Hematopoietic multipotent progenitor cell (in vitro differentiated cells): ENCODE measurements around the gene F7. TPM values are rescaled to one million over a fixed set of nuclear protein-coding genes. Genes with fewer than 3 reads are reported as not detected.
"Not testable (repeated sequence)": the region's sequence is repeated elsewhere in the genome, so short reads cannot be mapped to it uniquely, and the experiment has no call there.

Source experiments
- DNase-seq, 3 donors: peaks; one replicate each; pipeline ENCODE4 v3.0.0-alpha.2; 2011 to 2015; ENCODE audit warnings: low read depth in 2 of 3, low spot score in 2 of 3
- total RNA-seq: library from RNA; depleted of rRNA; stranded (reverse); fragments of >200 nt; gene quantifications from one replicate; pipeline ENCODE4 v1.2.3, GENCODE V29; 2012

F7 gene
- total RNA-seq, 1 donor: 0.27 TPM

DNA sequence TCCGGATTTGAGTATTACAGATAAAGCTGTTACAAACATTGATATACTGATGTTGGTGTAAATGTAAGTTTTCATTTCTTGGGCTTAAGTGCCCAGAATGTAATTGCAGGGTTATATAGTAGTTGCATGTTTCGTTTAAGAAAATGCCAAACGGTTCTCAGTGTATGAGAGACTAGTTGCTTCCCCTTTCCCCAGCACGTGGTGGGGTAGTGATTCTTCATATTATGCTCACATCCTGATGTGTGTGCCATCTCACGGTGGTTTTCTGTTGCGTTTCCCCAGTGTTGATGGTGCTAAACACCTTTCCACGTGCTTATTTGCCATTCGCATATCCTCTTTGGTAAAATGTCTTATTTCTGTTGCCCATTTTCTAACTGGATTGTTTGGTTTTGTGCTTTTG is 34.7 kb upstream of the F7 start:
- DNase-seq: no peak

DNA sequence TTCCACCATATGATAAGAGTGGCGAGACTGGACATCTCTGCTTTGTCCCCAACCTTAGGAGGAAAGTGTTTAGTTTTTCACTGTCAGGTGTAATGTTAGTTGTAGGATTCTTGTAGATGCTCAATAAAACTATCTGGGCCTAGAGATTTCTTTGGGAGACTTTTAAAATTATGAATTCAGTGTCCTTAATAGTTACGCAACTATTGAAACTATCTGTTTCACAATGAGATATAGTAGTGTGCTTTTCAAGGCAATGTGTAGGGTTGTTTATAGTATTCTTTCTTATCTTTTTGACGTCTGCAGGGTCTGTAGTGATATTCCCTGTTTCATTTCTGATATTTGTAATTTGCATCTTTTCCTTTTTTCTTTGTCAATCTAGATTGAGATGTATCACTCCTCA is 33.2 kb upstream of the F7 start:
- DNase-seq: no peak

DNA sequence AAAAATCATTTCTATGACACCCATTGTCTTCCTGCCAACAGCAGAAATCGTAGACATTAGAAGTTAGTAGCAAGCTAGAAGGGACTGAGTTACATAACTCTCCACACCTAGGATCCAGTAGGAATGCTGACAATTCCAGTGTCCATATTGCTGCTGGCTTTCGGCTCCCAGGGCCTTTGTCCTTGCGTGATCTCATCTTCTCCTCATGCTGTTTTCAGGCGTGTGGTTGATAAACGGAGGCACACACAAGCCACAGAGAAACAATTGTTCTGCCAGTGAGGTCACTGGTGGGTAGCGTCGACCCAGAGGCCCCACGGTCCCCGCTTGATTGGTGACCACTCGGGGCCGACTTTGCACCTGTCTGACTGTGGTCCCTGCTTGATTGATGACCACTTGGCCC is 31.6 kb upstream of the F7 start:
- DNase-seq: no peak

DNA sequence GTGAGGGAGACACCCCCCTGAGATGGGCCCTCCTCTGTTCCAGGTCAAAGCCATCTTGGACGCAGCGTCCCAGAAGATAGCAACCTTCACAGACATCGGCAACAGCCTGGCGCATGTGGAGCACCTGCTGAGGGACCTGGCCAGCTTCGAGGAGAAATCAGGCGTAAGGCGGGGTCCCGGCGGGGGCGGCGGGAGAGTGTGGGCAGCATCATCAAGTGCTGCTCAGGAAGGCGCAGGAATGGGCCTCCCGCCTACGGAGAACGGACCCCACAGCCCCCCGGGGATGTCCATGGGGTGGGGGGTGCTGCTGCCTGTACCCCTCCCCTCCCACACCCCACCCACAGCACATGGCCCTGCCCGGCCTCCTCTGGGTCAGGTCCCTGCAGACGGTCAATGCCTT is 31.2 kb upstream of the F7 start:
- DNase-seq: no peak

DNA sequence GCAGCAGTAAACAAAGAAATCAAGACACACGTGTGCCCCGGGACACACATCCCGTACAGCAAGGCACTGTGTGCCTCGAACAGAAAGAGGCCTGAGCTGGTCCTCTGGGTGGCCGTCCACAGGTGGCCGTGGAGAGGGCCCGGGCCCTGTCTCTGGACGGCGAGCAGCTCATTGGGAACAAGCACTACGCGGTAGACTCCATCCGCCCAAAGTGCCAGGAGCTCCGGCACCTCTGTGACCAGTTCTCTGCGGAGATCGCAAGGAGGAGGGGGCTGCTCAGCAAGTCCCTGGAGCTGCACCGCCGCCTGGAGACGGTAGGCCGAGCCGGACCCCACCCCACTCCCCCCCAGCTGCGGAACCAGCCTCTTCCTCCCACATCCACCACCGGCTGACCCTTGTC is 30.7 kb upstream of the F7 start:
- no peak for DNase-seq

DNA sequence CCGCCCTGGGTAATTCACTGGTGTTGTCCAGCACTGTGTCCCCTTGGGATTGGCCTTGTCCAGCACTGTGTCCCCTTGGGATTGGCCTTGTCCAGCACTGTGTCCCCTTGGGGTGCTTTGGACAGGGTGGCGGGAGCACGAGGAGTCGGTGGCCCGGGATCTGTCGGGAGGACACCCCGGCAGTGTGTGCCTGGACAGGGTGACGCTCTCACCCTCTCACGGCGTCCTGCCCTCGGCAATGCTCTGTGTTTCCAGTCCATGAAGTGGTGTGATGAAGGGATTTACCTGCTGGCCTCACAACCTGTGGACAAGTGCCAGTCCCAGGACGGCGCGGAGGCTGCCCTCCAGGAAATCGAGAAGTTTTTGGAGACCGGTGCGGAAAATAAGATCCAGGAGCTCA is 29.9 kb upstream of the F7 start:
- DNase-seq: no peak

DNA sequence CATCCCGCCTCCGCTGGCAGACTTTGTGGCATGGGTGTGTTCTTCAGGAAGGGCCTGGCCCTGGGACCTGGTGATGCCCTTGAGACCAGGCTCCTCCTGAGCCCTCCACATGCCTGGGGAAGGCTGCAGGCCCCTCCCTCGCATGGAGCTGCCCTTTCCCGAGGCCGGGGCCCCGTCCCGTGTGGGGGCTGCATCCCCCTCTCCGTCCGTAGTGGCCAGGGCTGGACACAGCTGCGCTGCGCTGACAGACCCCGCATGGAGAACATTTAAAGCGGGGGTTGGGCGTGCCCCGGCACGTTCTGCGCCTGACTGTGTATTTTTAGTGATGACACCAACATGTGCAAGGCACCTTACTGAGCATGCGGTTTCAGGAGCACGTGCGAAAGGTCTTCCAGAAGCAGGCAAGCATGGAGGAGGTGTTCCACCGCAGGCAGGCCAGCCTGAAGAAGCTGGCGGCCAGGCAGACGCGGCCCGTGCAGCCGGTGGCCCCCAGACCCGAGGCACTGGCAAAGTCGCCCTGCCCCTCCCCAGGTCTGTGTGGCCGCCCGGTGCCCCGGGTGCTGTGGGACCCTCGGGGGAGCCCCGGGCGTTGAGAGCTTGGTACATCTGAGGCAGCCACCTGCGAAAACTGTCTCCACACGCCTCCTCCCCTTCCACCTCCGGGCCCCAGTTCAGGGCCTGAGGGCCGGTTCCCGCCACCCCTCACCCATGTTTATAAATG is 28.8 kb upstream of the F7 start:
- no peak for DNase-seq

DNA sequence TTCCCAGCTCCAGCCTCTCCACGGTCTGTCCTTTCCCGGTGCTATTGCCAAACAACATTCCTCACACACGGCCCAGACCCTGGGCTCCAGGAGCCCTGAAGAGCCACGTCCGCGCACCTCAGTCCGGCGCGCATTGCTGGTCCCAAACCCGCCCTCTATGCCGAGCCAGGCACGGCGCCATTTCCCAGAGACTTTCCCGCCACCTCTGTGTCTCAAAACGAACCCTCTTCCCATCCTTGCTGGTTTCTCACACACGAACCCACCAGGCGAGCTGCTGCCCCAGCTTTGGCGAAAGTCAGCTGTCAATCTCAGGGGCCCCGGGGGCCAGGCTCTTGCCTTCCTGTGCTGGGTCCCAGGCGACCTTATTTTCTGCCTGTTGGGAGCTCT is 28.0 kb upstream of the F7 start:
- no peak for DNase-seq

DNA sequence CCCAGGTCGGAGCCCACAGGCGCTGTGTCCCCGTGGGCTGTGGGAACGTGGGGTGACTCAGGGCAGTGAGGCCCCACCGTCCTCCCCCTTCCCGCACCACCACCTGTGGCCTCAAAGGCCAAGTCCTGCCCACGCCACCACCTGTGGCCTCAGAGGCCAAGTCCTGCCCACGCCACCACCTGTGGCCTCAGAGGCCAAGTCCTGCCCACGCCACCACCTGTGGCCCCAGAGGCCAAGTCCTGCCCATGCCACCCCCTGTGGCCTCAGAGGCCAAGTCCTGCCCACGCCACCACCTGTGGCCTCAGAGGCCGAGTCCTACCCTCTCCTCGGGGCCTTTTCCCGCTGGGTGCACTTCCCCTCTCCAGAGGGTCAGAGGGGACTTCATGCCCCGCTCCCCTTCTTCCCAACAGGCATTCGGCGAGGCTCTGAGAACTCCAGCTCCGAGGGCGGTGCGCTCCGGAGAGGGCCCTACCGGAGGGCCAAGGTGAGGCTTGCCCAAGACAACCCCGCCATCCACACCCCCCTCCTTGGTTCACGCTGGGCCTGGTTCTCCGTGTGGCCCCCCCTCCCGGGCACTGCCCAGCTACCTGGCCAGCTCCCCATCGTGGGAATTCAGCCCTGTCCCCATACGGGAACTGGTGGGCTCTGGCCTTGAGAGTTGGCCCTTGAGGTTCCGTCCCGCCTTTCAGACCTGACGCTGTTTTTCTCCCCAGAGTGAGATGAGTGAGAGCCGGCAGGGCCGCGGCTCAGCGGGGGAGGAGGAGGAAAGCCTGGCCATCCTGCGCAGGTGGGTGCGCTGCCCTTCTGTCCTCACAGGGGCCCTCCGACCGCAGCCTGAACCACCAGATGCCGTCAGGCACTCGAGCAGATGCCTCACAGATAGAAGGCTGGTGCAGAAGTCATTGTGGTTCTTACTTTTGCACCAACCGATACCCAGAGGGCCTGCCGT is 27.4 kb upstream of the F7 start:
- no peak for DNase-seq

DNA sequence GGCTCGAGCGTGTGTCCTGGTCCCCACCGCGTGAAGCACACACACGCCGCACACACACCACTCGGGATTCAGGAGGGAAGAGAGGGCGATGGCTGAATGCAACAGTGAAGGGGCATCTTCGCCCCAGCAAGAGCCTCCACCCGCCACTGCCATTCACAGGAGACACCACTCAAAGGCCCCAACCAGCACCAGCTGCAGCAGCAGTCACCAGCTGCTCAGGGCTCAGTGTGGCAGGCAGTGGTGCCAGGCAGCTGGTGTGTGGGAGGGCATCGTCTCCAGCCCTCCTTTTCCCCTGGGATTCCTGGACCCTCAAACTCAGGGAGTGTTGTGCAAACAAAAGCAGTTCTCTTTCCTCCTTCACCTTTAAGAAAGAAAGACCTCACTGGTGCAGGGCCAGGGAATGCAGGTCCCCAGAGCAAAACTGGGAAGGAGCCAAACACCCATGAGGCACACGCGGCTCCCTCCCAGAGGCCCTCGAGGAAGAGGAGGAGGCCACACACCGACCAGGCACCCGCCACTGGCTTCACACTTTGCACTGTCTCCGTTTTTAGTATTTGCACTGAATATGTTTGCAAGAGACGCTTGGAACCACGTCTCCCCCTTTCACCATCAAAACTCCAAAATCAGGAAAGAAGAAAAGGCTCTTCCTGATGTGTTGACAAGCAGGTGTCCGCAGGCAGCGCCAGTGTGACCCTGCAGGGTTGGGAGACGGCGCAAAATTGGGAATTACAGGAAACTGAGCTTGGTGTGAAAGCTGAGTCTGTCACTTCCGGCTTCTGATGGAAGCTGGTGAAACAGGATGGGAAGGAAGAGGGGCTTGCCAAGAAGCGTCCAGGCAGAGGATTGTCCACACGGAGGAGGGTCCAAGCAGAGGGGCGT is 26.4 kb upstream of the F7 start:
- DNase-seq: no peak

DNA sequence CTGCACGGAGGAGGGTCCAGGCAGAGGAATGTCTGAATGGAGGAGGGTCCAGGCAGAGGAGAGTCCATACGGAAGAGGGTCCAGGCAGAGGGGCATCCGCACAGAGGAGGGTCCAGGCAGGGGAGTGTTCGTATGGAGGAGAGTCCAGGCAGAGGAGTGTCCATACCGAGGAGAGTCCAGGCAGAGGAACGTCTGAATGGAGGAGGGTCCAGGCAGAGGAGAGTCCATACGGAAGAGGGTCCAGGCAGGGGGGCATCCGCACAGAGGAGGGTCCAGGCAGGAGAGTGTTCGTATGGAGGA is 25.9 kb upstream of the F7 start:
- DNase-seq: not testable (repeated sequence)

DNA sequence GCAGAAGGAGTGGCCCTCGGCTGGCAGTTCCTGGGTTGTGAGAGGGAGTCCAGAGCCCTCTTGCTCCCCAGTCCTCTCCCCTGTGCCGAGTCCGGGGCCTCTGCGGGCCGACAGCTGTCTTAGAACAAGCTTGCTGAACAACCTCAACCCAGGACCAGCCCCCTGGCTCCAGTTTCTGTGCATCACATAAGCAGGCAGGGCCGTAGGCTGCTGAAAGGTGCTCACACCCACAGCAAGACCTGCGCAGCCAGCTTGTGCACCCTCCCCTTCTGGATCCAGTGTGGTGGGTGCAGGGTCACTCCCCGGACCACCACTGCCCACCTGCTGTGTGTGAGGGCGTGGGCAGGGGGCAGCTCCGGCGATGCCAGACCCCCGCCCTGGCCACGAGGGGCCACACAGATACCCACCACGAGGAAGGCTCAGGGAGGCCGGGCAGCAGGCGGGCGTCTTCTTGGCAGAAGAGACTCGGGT is 25.2 kb upstream of the F7 start:
- no peak for DNase-seq

DNA sequence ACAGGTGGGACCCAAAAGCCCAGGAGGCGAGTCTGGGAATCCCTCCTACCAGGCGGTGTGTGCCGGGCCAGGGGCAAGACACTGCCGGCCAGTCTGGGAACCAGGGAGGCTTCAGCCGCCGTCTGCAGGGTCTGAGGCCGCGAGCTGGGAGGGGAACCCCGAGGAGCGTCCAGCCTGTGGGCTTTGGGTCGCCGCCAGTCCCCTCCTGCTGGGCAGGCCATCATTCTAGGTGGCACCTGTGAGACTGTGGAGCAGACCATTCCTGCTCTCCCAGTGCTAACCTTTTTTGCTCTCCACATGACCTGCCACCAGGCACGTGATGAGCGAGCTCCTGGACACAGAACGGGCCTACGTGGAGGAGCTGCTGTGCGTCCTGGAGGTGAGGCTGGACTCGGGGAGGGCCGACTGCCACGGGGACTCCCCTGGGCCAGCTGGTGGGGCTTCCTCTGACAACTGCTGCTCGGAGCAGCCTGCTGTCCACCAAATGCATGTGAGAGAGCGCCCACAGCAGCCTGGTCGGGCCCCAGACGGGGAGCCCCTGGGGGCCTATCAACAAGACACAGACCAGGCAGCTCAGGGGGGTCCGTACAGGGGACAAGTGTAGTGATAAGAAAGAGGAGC is 24.6 kb upstream of the F7 start:
- DNase-seq: no peak

DNA sequence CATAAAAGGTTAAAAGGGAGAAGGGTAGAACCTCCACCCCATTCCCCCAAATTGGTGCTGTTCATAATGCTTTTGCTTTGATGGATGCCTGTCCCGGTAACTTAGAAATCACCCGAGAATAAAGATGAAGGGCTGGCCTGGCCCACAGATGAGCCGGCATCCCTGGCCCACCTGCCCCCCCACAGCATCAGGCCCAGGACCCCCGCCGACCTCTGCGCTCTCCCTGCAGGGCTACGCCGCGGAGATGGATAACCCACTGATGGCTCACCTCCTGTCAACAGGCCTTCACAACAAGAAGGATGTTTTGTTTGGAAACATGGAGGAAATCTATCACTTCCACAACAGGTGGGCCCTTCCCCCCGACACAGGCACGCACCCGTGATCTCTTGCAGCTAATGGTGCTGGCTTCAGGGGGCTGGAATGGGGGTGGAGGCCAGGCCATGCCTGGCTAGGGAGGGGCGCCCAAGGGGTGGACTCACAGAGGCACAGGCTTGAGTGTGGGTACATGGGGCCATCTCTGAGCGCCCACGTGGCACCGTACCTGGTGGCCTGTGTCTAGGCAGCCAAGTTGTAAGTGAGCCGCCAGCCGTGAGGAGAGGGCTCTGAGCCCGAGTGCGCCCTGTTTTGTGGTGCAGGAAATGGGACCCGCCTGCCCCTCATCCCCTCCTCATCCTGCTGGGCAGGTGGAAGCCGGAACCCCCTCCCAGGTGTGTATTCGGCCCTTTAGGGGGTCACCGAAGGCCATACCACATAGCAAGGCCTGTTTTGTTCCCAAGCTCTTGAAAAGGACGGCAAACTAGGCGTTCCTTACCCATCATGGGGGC is 23.2 kb upstream of the F7 start:
- no peak for DNase-seq

DNA sequence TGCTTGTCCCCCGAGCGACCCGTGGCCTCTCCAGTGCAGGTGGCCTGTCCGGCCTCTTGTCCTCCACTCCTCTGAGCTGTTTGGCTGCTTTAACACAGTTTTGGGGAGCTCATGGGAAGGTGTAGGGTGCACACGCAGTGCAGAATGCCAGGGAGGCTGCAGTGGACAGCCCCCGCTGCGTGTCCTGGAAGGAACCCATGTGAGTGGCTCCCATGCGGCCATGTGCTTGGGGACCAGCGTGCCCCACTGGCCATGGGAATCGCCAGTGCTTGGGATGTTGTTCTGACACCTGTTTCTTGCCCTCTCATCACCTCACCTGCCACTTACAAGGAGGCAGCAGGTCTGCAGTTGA is 22.6 kb upstream of the F7 start:
- DNase-seq: no peak

DNA sequence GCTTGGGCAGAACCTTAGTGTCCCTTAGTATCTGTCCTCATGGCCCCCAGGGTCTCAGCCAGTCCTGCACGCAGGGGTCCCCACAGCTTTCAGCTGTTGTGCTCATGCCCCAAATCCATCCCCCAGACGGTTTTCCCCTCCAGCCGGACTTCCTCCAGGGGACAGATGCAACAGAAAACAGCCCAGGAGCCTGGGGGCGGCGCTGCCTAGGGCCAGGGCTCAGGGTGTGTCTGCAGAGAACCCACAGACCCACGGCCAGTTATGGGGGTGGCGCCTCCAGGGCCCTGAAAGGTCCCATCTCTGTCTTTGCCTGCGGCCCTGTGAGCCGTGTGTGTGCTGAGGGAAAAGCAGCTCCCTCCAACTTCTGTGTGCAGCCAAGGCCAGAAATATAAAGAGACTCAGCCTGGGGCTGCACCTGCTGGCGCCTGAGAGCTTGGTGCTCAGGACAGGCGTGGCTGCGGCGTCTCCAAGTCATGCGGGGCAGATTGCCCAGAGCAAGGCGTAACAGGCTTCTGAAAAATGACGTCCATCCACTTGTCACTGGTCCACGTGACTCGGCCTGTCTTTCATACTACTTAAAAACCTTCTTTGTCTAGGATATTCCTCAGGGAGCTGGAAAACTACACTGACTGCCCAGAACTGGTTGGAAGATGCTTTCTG is 22.1 kb upstream of the F7 start:
- DNase-seq: no peak

DNA sequence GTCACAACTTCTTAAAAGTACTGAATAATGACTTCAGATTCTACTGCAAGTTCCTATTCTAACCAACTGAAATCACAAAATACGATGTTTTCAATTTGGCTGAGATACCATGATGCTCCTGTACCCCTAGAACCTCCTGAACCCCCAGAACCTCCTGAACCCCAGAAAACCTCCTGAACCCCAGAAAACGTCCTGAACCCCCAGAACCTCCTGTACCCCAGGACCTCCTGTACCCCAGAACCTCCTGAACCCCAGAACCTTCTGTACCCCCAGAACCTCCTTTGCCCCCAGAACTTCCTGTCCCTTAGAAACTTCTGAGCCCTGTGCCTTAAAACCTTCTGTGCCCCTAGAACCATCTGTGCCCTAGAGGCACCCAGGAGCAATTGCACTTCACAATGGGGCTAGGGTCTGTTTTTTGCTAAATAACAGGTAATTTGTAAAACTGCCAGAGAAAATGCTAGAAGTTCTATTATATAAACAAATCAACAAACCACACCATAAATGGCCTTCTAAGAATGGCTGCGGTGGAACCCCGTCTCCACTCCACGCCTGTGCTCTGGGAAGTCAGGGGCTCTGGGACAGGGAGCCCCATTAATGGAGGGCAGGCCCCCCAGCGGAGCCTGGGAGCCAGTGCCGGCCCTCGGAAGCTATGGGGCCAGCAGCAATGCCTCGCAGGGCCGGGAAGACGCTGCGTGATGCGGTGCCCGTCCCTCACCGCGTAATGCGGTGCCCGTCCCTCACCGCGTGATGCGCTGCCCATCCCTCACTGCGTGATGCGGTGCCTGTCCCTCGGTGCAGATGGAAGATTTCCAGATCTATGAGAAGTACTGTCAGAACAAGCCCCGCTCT is 21.3 kb upstream of the F7 start:
- no peak for DNase-seq

DNA sequence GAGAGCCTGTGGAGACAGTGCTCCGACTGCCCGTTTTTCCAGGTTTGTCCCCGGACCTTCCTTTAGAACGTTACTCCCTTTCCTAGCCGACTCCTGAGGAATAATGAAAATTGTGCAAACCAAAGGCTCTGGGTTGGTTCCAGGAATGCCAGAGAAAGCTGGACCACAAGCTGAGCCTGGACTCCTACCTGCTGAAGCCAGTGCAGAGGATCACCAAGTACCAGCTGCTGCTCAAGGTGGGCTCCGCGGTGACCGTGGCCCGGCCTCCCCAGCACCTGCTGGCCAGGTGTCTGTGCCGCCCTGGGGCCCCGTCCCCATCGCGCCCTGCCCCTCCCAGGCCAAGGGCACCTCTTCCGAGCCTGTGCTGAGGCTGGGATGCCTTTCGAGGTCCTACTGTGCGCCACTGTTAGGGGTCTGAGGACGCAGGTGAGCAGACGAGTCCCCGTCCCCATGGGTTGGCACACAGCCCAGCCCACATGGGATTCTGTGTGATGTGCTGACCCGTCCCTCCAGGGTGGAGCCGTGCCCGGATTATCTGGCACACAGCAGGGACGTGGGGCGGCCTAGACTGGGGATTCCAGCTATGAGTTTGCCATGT is 20.5 kb upstream of the F7 start:
- no peak for DNase-seq
